ENCODE data around the gene HTRA3. TPM values are rescaled to one million over a fixed set of nuclear protein-coding genes. Genes with fewer than 3 reads are reported as not detected.

HTRA3 gene
- total and polyA plus RNA-seq, 2 of the 8 experiments (the other 6 are each of a cell fraction or from before 2014, with no cell fraction given): 3.2 to 5.8 TPM

DNA sequence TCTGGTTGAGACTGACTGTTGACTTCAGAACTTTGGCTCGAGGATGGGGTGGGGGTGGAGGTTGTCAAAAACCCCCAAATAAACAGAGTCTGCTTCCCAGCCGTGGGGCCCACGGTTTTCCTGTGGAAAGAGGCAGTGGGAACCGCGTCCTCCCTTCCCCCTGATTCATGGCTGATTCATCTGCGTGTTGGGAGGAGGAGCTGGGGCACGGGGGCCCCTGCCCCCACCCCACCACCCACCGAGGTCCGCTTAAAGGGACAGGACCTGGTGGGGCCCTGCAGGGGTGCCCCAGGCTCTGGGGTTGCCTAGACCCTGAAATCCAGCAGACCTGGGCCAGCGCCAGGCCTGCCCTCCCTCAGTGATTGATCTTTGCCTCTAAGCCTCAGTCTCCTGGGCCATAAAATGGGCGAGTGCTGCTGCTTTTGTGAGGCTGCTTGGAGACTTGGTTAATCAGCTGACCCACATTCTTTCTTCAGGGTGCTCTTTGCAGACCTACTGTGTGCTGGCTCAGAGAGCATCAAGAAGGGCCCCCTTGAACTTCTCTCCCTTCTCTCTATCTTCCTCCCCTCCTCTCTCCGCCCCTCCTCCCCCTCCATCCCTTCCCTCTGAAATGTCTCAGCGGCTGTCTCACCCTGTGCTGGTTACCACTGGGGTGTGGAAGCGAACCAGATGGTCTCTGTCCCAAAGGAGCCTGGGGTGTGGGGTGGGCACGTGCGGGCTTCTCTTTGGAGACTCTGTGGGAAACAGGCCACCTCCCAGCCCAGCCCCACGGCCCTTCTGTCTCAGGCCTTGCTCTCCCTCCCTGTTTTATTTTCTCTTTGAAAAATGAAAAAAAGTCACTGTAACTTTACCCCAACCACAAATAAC, 9.1 kb downstream of the HTRA3 start:
- Histone ChIP-seq H2AK5ac (ENCODE audit: low read depth, low read length) (no peak overlapping the region), H3K4me3 (ENCODE audit: extremely low read depth in 1 of 4, insufficient read depth in 2 of 4, low read depth in 3 of 4, low read length in 4 of 4) (no peak overlapping the region), H2AFZ (ENCODE audit: low read length) (no peak overlapping the region), H3K9ac (replicated peaks in 1 of 4; ENCODE audit: extremely low read depth in 1 of 4, low read depth in 3 of 4, low read length in 3 of 4) (no peak overlapping the region), H3K79me2 (ENCODE audit: control insufficient read depth in 1 of 2, insufficient read depth in 2 of 2, low read length in 2 of 2) (no peaks in the 10 kb centered on the region), H4K20me1 (replicated peaks in 1 of 2; ENCODE audit: control insufficient read depth in 1 of 2, insufficient read depth in 2 of 2, low read length in 2 of 2) (peaks cover 0 to 3% of the 10 kb centered on the region in 2 experiments), H3K27ac (ENCODE audit: low read depth, low read length) (no peak overlapping the region), H3K14ac (ENCODE audit: insufficient read length) (no peak overlapping the region), H4K5ac (ENCODE audit: insufficient read length, low read depth, low read length) (no peak overlapping the region), H3K56ac (replicated peaks; ENCODE audit: insufficient read length, low read depth, low read length) (no peak overlapping the region), H3K18ac (ENCODE audit: extremely low read depth, low read length) (no peak overlapping the region), H4K91ac (replicated peaks; ENCODE audit: insufficient read length, low read length) (no peak overlapping the region), H2BK20ac (ENCODE audit: low read length) (no peak overlapping the region), H4K8ac (ENCODE audit: extremely low read depth, insufficient read depth, low read length) (no peak overlapping the region), H3K4me1 (replicated peaks in 1 of 4; ENCODE audit: control insufficient read depth in 3 of 4, insufficient read depth in 4 of 4, low read length in 3 of 4) (no peaks in the 10 kb centered on the region), H3K23me2 (ENCODE audit: low read depth, low read length) (no peaks in the 10 kb centered on the region), H3K23ac (ENCODE audit: insufficient read length) (no peak overlapping the region), H2BK12ac (ENCODE audit: low read depth, low read length) (no peak overlapping the region), H3K9me3 (ENCODE audit: insufficient read depth in 2 of 2, low read depth in 1 of 2, low read length in 1 of 2) (no peaks in the 10 kb centered on the region), H3K36me3 (ENCODE audit: control insufficient read depth in 2 of 4, insufficient read depth in 4 of 4, low read length in 3 of 4) (no peaks in the 10 kb centered on the region), H3K4me2 (ENCODE audit: insufficient read depth in 1 of 2, low read depth in 2 of 2, low read length in 2 of 2) (no peak overlapping the region), H2BK120ac (replicated peaks; ENCODE audit: low read depth, low read length) (no peak overlapping the region), H2BK15ac (ENCODE audit: low read length) (no peak overlapping the region), H3K79me1 (ENCODE audit: low read depth, low read length) (no peaks in the 10 kb centered on the region), H2BK5ac (ENCODE audit: low read depth, low read length) (no peak overlapping the region), H3K4ac (replicated peaks; ENCODE audit: insufficient read length, low read depth, low read length) (no peak overlapping the region), H3K27me3 (replicated peaks in 1 of 4; ENCODE audit: control insufficient read depth in 3 of 4, extremely low read depth in 1 of 4, insufficient read depth in 3 of 4, low read length in 3 of 4) (no peaks in the 10 kb centered on the region)
- no peak for DNase-seq (ENCODE audit: low read depth in 1 of 2, low spot score in 2 of 2)
- ChIA-PET CTCF (ENCODE audit: partially characterized antibody) (interaction anchor here (0.7 to 4.3 kb wide), 5 partner anchors 12 to 132 kb away, joined by 3 to 25 read pairs (median 5); no protein-coding TSS in a partner anchor), POLR2A (ENCODE audit: partially characterized antibody) (no interaction called here)
- FAIRE-seq: no peak
- TF ChIP-seq KDM1A (IDR thresholded peaks at IDR 0.05; ENCODE audit: borderline replicate concordance, low read length) (peak; percentile 61; the same call in 1 of the 2 replicates), CHD1 (IDR thresholded peaks at IDR 0.05; ENCODE audit: low read depth, low read length) (no peak)
- whole genome bisulfite sequencing, 2 experiments (ENCODE audit: extremely low coverage in 1 of 2, insufficient coverage in 1 of 2, insufficient read length in 1 of 2, insufficient replicate concordance in 2 of 2, low coverage in 1 of 2, low lambda C conversion rate in 2 of 2, missing lambda C conversion rate in 1 of 2): 84% methylated on average over 9 of the region's 17 CpGs; no CpG with 5 or more reads in 1 of the 2 experiments

Measured in H1 (cell line).